ENCODE results near the gene SETBP1.

The SETBP1 gene

GRCh38 chr18:44704135-44704789 is 23.6 kb downstream of the SETBP1 start:
- no peak for DNase-seq (ENCODE audit: low spot score)

GRCh38 chr18:44705075-44705675 is 24.5 kb downstream of the SETBP1 start:
- no peak for DNase-seq (ENCODE audit: low spot score)

- no peak for DNase-seq (ENCODE audit: low spot score)
Measured at GRCh38 chr18:44708451-44709083, 27.9 kb downstream of the SETBP1 start.

- DNase-seq (ENCODE audit: low spot score), result no peak
Measured at GRCh38 chr18:44709307-44710126, 28.8 kb downstream of the SETBP1 start.

- DNase-seq (ENCODE audit: low spot score), result no peak
Measured at GRCh38 chr18:44710931-44711330, 30.2 kb downstream of the SETBP1 start.

- DNase-seq (ENCODE audit: low spot score), result no peak
Measured at GRCh38 chr18:44712025-44712424, 31.3 kb downstream of the SETBP1 start.

- DNase-seq (ENCODE audit: low spot score), result no peak
Measured at GRCh38 chr18:44713435-44713834, 32.7 kb downstream of the SETBP1 start.

GRCh38 chr18:44714376-44714775 is 33.7 kb downstream of the SETBP1 start:
- no peak for DNase-seq (ENCODE audit: low spot score)

GRCh38 chr18:44715245-44715644 is 34.6 kb downstream of the SETBP1 start:
- DNase-seq (ENCODE audit: low spot score), result no peak

- DNase-seq (ENCODE audit: low spot score), result no peak
Measured at GRCh38 chr18:44715842-44716241, 35.2 kb downstream of the SETBP1 start.

- DNase-seq (ENCODE audit: low spot score), result no peak
Measured at GRCh38 chr18:44716697-44717163, 36.0 kb downstream of the SETBP1 start.

- DNase-seq (ENCODE audit: low spot score), result no peak
Measured at GRCh38 chr18:44719519-44720060, 38.9 kb downstream of the SETBP1 start.

- peak; percentile 37 for DNase-seq (ENCODE audit: low spot score)
Measured at GRCh38 chr18:44721748-44722147, 41.1 kb downstream of the SETBP1 start.

- peak; percentile 73 for DNase-seq (ENCODE audit: low spot score)
Measured at GRCh38 chr18:44723411-44723810, 42.7 kb downstream of the SETBP1 start.

- DNase-seq (ENCODE audit: low spot score), result peak; percentile 13
Measured at GRCh38 chr18:44724105-44724778, 43.6 kb downstream of the SETBP1 start.

- DNase-seq (ENCODE audit: low spot score), result peak; percentile 31
Measured at GRCh38 chr18:44725300-44726058, 44.8 kb downstream of the SETBP1 start.

- no peak for DNase-seq (ENCODE audit: low spot score)
Measured at GRCh38 chr18:44726059-44726421, 45.4 kb downstream of the SETBP1 start.

GRCh38 chr18:44727291-44727690 is 46.6 kb downstream of the SETBP1 start:
- DNase-seq (ENCODE audit: low spot score), result no peak

GRCh38 chr18:44729631-44730101 is 49.0 kb downstream of the SETBP1 start:
- no peak for DNase-seq (ENCODE audit: low spot score)

- no peak for DNase-seq (ENCODE audit: low spot score)
Measured at GRCh38 chr18:44730803-44731529, 50.3 kb downstream of the SETBP1 start.
